Measurements from ENCODE around the gene WNK2. TPM values are rescaled to one million over a fixed set of nuclear protein-coding genes. Genes with fewer than 3 reads are reported as not detected.

The WNK2 gene
- total RNA-seq, 1 donor from 2014 or later = 336 TPM

GRCh38 chr9:93169444-93169843, 14.5 kb upstream of the WNK2 start:
- H3K9me3 Mint-ChIP-seq (ENCODE audit: unreplicated experiment) = peaks cover 3% of the 10 kb centered on the region
- no peak for TF ChIP-seq CTCF (IDR thresholded peaks at IDR 0.05; ENCODE audit: partially characterized antibody, unreplicated experiment)
- H3K36me3 Mint-ChIP-seq (ENCODE audit: unreplicated experiment) = no peaks in the 10 kb centered on the region
- peaks cover 22% of the 10 kb centered on the region for H3K4me1 Mint-ChIP-seq (ENCODE audit: low read depth, unreplicated experiment)
- H3K27me3 Mint-ChIP-seq (ENCODE audit: unreplicated experiment) = peaks cover 1% of the 10 kb centered on the region
- DNase-seq = no peak
- H3K4me3 Mint-ChIP-seq (ENCODE audit: unreplicated experiment) = no peak overlapping the region
- H3K27ac Mint-ChIP-seq (ENCODE audit: unreplicated experiment) = no peak overlapping the region

- Mint-ChIP-seq H3K36me3 (ENCODE audit: unreplicated experiment) (no peaks in the 10 kb centered on the region), H3K4me1 (ENCODE audit: low read depth, unreplicated experiment) (peaks cover 24% of the 10 kb centered on the region), H3K9me3 (ENCODE audit: unreplicated experiment) (peaks cover 5% of the 10 kb centered on the region), H3K27me3 (ENCODE audit: unreplicated experiment) (peaks cover 1% of the 10 kb centered on the region), H3K4me3 (ENCODE audit: unreplicated experiment) (peak overlapping the region; percentile 6), H3K27ac (ENCODE audit: unreplicated experiment) (no peak overlapping the region)
- no peak for DNase-seq
- TF ChIP-seq CTCF (IDR thresholded peaks at IDR 0.05; ENCODE audit: partially characterized antibody, unreplicated experiment) = no peak
Measured at GRCh38 chr9:93170571-93170970, 13.4 kb upstream of the WNK2 start.

GRCh38 chr9:93171261-93171990, 12.5 kb upstream of the WNK2 start:
- no peak for TF ChIP-seq CTCF (IDR thresholded peaks at IDR 0.05; ENCODE audit: partially characterized antibody, unreplicated experiment)
- no peak for DNase-seq
- Mint-ChIP-seq H3K27ac (ENCODE audit: unreplicated experiment) (no peak overlapping the region), H3K36me3 (ENCODE audit: unreplicated experiment) (no peaks in the 10 kb centered on the region), H3K4me3 (ENCODE audit: unreplicated experiment) (no peak overlapping the region), H3K4me1 (ENCODE audit: low read depth, unreplicated experiment) (peaks cover 24% of the 10 kb centered on the region), H3K27me3 (ENCODE audit: unreplicated experiment) (peaks cover 1% of the 10 kb centered on the region), H3K9me3 (ENCODE audit: unreplicated experiment) (peaks cover 5% of the 10 kb centered on the region)

- Mint-ChIP-seq H3K36me3 (ENCODE audit: unreplicated experiment) (no peaks in the 10 kb centered on the region), H3K4me3 (ENCODE audit: unreplicated experiment) (no peak overlapping the region), H3K27ac (ENCODE audit: unreplicated experiment) (no peak overlapping the region), H3K4me1 (ENCODE audit: low read depth, unreplicated experiment) (peaks cover 16% of the 10 kb centered on the region), H3K9me3 (ENCODE audit: unreplicated experiment) (peaks cover 8% of the 10 kb centered on the region), H3K27me3 (ENCODE audit: unreplicated experiment) (peaks cover 5% of the 10 kb centered on the region)
- no peak for TF ChIP-seq CTCF (IDR thresholded peaks at IDR 0.05; ENCODE audit: partially characterized antibody, unreplicated experiment)
- no peak for DNase-seq
Measured at GRCh38 chr9:93172666-93173364, 11.1 kb upstream of the WNK2 start.
